Lower lobe of right lung (tissue), 2 donors: ENCODE results near the gene GAS2. TPM values are rescaled to one million over a fixed set of nuclear protein-coding genes. Genes with fewer than 3 reads are reported as not detected.

Experiments used
- ATAC-seq, 2 donors: fragments of 200-7000 bp; cut with Tn5 transposase; one replicate each; pipeline ENCODE4 v1.9.1; 2020 to 2022; ENCODE audit warnings: mild to moderate bottlenecking in 2 of 2, moderate library complexity in 2 of 2
- DNase-seq: peaks from one replicate; pipeline ENCODE4 v3.0.0-alpha.2; 2020
- H3K27ac ChIP-seq: fragments of 200-600 bp; one replicate; pipeline ENCODE4 v1.8.0; 2022
- H3K27me3 ChIP-seq: fragments of 200-600 bp; one replicate; pipeline ENCODE4 v1.8.0; 2022; ENCODE audit warnings: low read depth
- H3K36me3 ChIP-seq: fragments of 200-600 bp; one replicate; pipeline ENCODE4 v1.8.0; 2022; ENCODE audit warnings: mild to moderate bottlenecking
- H3K4me1 ChIP-seq: fragments of 200-600 bp; one replicate; pipeline ENCODE4 v1.8.0; 2022
- H3K4me3 ChIP-seq: fragments of 200-600 bp; one replicate; pipeline ENCODE4 v1.8.0; 2022; ENCODE audit warnings: mild to moderate bottlenecking
- H3K9me3 ChIP-seq: fragments of 200-600 bp; one replicate; pipeline ENCODE4 v1.8.0; 2022
- intact Hi-C: fragments of 100-400 bp; cut with DNase I; formaldehyde crosslinking; loops from one replicate; pipeline ENCODE4 v1.11.0; 2022
- total RNA-seq: library from RNA; stranded (reverse); fragmentation: NEBNext Ultra II Directional; extraction: Animal tissue kit (Norgen Biotek cat#: 25700); gene quantifications from one replicate; pipeline ENCODE4 v1.2.1, GENCODE V29; 2021
- TF ChIP-seq, protein P1 (sequence below): fragments of 200-600 bp; IDR thresholded peaks from one replicate; pipeline ENCODE4 v1.8.0; 2022; ENCODE audit warnings: antibody characterized with exemption, mild to moderate bottlenecking
- donor health status: DM: no; HTN: yes; CAD: no; lungs with severe emphysema.

The GAS2 gene
- total RNA-seq, 1 donor from 2014 or later: 2.6 TPM

DNA sequence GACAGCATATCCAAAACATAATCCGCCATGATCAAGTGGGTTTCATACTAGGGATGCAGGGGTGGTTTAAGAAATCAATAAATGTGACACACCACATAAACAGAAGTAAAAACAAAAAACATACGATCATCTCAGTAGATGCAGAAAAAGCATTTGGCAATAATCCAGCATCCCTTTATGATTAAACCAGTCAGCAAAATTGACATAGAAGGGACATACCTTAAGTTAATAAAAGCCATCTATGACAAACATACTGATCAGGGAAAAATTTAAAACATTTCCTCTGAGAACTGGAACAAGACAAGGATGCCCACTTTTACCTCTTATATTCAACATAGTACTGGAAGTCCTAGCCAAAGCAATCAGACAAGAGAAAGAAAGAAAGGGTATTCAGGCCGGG is 49.6 kb downstream of the GAS2 start:
- ATAC-seq (no peak), DNase-seq (no peak)
- Histone ChIP-seq H3K4me3 (no peak overlapping the region), H3K36me3 (no peaks in the 10 kb centered on the region), H3K9me3 (no peaks in the 10 kb centered on the region), H3K27ac (no peak overlapping the region), H3K27me3 (no peaks in the 10 kb centered on the region), H3K4me1 (no peaks in the 10 kb centered on the region)
- intact Hi-C loops: no loop called here
- TF ChIP-seq, protein P1, sequence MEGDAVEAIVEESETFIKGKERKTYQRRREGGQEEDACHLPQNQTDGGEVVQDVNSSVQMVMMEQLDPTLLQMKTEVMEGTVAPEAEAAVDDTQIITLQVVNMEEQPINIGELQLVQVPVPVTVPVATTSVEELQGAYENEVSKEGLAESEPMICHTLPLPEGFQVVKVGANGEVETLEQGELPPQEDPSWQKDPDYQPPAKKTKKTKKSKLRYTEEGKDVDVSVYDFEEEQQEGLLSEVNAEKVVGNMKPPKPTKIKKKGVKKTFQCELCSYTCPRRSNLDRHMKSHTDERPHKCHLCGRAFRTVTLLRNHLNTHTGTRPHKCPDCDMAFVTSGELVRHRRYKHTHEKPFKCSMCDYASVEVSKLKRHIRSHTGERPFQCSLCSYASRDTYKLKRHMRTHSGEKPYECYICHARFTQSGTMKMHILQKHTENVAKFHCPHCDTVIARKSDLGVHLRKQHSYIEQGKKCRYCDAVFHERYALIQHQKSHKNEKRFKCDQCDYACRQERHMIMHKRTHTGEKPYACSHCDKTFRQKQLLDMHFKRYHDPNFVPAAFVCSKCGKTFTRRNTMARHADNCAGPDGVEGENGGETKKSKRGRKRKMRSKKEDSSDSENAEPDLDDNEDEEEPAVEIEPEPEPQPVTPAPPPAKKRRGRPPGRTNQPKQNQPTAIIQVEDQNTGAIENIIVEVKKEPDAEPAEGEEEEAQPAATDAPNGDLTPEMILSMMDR: no peak

DNA sequence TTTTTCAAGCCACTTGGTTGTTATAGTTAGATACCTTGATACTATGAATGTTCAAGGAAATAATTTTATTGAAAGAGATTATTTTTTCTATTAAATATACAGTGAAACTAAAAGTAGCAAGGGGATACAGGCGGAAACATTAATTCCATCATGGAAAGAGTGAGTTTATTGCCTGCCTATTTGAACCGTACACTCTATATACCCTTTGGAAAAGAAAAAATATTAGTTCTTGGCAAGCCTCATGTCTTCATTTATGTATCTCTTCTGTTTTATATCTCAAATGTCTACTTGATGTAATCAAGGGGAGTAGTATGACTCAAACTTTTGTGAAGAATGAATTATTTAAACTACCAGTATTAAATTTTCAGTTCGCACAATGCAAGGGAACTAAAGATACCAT is 54.0 kb downstream of the GAS2 start:
- no peaks in the 10 kb centered on the region for H3K9me3 ChIP-seq
- H3K4me3 ChIP-seq: no peak overlapping the region
- intact Hi-C loops: no loop called here
- DNase-seq (no peak), ATAC-seq (no peak)
- H3K4me1 ChIP-seq: no peaks in the 10 kb centered on the region
- no peak overlapping the region for H3K27ac ChIP-seq
- TF ChIP-seq, protein P1: no peak
- H3K27me3 ChIP-seq: no peaks in the 10 kb centered on the region
- no peaks in the 10 kb centered on the region for H3K36me3 ChIP-seq

DNA sequence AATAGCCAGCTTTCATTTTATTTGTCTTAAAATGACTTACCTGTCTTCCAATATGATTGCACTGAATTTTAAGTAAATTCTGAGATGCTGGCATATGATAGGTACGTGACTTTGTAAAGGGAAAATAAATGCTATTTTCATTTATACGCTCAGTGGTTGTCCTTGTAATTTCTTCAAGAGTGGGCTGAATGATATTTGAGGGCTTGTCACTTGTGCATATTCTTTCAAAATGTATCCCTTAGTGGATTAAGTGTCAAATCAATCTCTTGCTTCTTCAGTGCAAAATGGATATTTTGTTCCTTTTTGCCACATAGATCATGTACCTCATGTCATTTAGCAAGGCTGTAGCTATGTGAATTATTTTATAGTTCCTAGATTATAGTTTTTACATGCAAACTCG is 56.9 kb downstream of the GAS2 start:
- ATAC-seq: no peak
- no peak overlapping the region for H3K4me3 ChIP-seq
- no peaks in the 10 kb centered on the region for H3K9me3 ChIP-seq
- H3K27ac ChIP-seq: no peak overlapping the region
- no peaks in the 10 kb centered on the region for H3K36me3 ChIP-seq
- intact Hi-C loops: no loop called here
- H3K4me1 ChIP-seq: no peaks in the 10 kb centered on the region
- H3K27me3 ChIP-seq: no peaks in the 10 kb centered on the region
- DNase-seq: no peak
- TF ChIP-seq, protein P1: no peak

DNA sequence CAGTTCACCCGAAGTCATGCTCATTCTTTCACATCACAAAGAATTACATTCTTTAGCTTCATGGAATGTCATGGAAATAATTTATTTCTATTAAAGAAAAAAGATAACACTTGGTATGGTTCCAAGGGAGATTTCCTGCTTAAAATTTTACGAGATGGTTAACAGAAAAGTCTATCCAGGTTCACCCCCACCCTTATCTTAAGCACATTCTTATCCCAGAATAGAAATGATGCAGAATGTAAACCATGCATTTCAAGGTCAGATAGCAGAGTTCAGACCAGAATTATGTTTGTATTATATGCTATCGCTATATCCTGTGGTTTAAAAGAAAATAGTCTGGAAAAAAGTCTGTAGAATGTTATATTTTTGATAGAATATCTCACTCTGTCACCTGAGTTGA is 58.7 kb downstream of the GAS2 start:
- no peak for DNase-seq
- no peaks in the 10 kb centered on the region for H3K9me3 ChIP-seq
- no peak overlapping the region for H3K27ac ChIP-seq
- no peaks in the 10 kb centered on the region for H3K27me3 ChIP-seq
- no peaks in the 10 kb centered on the region for H3K36me3 ChIP-seq
- no peak for ATAC-seq
- TF ChIP-seq, protein P1: no peak
- H3K4me3 ChIP-seq: no peak overlapping the region
- H3K4me1 ChIP-seq: no peaks in the 10 kb centered on the region
- intact Hi-C loops: no loop called here

DNA sequence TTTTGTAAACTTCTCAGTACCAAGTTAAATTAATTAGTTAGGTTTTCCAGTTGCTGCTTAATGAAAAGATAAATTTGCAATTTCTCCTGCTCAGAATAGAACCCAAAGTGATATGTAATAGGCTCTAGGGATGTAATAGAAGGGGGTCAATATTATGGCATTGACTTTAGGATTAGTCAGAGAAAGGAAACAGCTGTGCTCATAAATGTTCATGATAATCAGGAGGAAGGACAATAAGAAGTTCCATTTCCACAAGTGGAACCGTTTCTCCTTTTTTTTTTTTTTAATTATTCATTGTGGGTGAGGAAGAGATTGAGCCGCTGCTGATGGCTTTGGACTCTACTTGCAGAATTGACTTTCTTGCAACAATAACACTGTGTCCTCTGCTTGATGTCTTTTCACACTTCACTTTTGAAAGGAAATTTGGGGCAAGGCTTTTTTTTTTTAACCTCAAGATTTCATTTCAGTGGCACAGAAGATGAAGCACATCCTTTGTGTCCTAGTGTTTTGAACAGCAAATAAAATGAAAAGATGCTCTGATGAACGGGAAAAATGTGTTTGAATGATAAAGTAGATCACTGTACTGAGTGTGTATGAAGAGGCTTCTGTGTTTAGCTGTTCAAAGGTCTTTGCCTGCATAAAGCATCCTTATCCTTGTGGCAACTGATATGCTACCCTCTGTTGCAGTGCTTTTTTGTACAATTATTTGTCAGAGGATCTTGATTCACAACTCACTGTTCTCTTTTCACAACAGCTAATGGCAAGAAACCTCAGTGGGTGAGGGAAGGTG is 62.4 kb downstream of the GAS2 start:
- H3K9me3 ChIP-seq: no peaks in the 10 kb centered on the region
- TF ChIP-seq, protein P1: no peak
- DNase-seq (no peak), ATAC-seq (no peak)
- no peaks in the 10 kb centered on the region for H3K36me3 ChIP-seq
- intact Hi-C loops: no loop called here
- H3K4me1 ChIP-seq: no peaks in the 10 kb centered on the region
- no peak overlapping the region for H3K27ac ChIP-seq
- H3K4me3 ChIP-seq: no peak overlapping the region
- H3K27me3 ChIP-seq: no peaks in the 10 kb centered on the region
